Body of pancreas (tissue), 4 donors: ENCODE results near the gene DNM3.

Experiments
- POLR2A ChIP-seq, 3 donors: fragments of 450-650 bp; IDR thresholded peaks; one replicate each; pipeline ENCODE4 v1.6.1; 2016; ENCODE audit warnings: antibody characterized with exemption in 3 of 3, mild to moderate bottlenecking in 2 of 3
- TF ChIP-seq, protein P1 (sequence below), 7 experiments: fragments of 450-650 bp in 4 of 7; fragments of 200-600 bp in 3 of 7; sonication (generic) in 3 of 7; IDR thresholded peaks; one replicate each; pipeline ENCODE4 v1.5.1; 2016 to 2019; ENCODE audit warnings: antibody characterized with exemption in 7 of 7

DNA sequence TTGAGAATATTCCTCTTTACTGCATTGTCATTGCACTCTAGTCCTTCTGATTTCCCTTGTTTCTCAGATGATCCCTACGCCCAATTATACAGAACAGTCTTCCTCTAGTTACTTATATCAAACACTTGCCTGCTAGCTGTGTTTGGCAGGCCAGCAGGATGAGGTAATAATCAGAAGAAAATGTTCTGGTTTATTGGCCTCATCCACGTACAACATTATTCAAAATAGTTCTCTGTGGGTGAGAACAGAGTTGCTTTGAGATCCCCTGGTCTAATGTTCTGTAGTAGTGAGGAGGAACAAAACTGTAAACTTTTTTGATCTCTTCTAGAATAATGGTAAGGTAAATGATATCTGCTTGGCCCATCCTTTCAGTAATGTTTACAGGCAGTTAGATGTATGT is 556.9 kb downstream of the DNM3 start:
- TF ChIP-seq, protein P1, sequence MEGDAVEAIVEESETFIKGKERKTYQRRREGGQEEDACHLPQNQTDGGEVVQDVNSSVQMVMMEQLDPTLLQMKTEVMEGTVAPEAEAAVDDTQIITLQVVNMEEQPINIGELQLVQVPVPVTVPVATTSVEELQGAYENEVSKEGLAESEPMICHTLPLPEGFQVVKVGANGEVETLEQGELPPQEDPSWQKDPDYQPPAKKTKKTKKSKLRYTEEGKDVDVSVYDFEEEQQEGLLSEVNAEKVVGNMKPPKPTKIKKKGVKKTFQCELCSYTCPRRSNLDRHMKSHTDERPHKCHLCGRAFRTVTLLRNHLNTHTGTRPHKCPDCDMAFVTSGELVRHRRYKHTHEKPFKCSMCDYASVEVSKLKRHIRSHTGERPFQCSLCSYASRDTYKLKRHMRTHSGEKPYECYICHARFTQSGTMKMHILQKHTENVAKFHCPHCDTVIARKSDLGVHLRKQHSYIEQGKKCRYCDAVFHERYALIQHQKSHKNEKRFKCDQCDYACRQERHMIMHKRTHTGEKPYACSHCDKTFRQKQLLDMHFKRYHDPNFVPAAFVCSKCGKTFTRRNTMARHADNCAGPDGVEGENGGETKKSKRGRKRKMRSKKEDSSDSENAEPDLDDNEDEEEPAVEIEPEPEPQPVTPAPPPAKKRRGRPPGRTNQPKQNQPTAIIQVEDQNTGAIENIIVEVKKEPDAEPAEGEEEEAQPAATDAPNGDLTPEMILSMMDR (IDR thresholded peaks at IDR 0.05) = no peak
- TF ChIP-seq POLR2A (IDR thresholded peaks at IDR 0.05) = no peak
